Measurements from ENCODE around the gene PDE6G. TPM values are rescaled to one million over a fixed set of nuclear protein-coding genes. Genes with fewer than 3 reads are reported as not detected.

PDE6G gene
- total and polyA plus RNA-seq, 2 of the 13 experiments (the other 11 are each of a cell fraction or from before 2014, with no cell fraction given) = 1.4 to 6.7 TPM

DNA sequence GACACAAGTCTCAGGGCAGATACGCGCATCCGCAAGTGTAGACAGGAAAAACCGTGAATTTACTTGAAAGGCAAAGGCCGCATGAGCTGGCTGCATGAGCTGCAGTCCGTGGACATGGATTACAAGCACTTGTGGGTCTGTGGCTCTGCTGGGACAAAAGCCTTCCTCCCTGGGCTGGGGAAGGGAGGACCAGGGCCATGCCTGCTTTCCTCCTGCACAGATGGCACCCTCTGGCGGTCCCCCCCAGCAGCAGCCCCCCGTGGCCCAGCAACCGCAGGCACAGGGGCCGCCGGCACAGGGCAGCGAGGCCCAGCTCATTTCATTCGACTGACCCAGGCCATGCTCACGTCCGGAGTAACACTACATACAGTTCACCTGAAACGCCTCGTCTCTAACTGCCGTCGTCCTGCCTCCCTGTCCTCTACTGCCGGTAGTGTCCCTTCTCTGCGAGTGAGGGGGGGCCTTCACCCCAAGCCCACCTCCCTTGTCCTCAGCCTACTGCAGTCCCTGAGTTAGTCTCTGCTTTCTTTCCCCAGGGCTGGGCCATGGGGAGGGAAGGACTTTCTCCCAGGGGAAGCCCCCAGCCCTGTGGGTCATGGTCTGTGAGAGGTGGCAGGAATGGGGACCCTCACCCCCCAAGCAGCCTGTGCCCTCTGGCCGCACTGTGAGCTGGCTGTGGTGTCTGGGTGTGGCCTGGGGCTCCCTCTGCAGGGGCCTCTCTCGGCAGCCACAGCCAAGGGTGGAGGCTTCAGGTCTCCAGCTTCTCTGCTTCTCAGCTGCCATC is 45.1 kb upstream of the PDE6G start:
- Histone ChIP-seq H3K4me3 (replicated peaks in 1 of 3; ENCODE audit: insufficient read depth in 1 of 3, low read depth in 2 of 3, low read length in 3 of 3) (peak overlapping the region; percentile 92 to 93 (median 92)), H4K20me1 (ENCODE audit: insufficient read depth, low read length) (peaks cover 15% of the 10 kb centered on the region), H3K4me1 (ENCODE audit: insufficient read depth, low read length) (peaks cover 33% of the 10 kb centered on the region), H2AFZ (ENCODE audit: low read length) (no peak overlapping the region), H3K9ac (ENCODE audit: insufficient read depth, low read depth, low read length) (peak overlapping the region; percentile 99), H3K79me2 (ENCODE audit: insufficient read depth, low read length) (peaks cover 58% of the 10 kb centered on the region), H3K4me2 (ENCODE audit: low read depth, low read length) (peak overlapping the region; percentile 91), H3K36me3 (replicated peaks in 1 of 2; ENCODE audit: control insufficient read depth in 1 of 2, insufficient read depth in 2 of 2, low read length in 2 of 2) (peaks cover 30 to 50% of the 10 kb centered on the region in 2 experiments), H3K27ac (ENCODE audit: extremely low read length, insufficient read depth, low read length) (peak overlapping the region; percentile 93), H3K9me3 (ENCODE audit: low read length) (no peaks in the 10 kb centered on the region), H3K27me3 (ENCODE audit: control insufficient read depth in 1 of 2, insufficient read depth in 2 of 2, low read length in 2 of 2) (no peaks in the 10 kb centered on the region; a peak in 1 of 5 replicates)
- no TSS peak for BruUV-seq (replicated peaks)
- DNase-seq (ENCODE audit: low spot score) = no peak
- intact Hi-C loops (cut with micrococcal nuclease; ENCODE audit: unreplicated experiment) = loop anchor here (5.0 kb wide), 1 partner anchor 34 kb away; the partner anchor contains the start of genes CCDC137 and OXLD1
- ChIA-PET POLR2A (interaction anchor here (0.7 to 4.9 kb wide), 13 partner anchors 12 to 405 kb away, joined by 3 to 143 read pairs (median 13); partner anchors contain the start of genes ARL16, CCDC137, HGS and MCRIP1), CTCF (ENCODE audit: low intra/inter-chr PET ratio, low total read pairs) (no interaction called here)
- WGBS (ENCODE audit: low lambda C conversion rate) = 71% methylated on average over 23 of the region's 23 CpGs
- in situ Hi-C loops (cut with HindIII; ENCODE audit: extremely low pct_ligation_motif_present, low pct_unique_long_range_greater_than_20kb) = no loop called here
- ATAC-seq = peak; percentile 51
- peak; percentile 15 for FAIRE-seq
- TF ChIP-seq, protein P1, sequence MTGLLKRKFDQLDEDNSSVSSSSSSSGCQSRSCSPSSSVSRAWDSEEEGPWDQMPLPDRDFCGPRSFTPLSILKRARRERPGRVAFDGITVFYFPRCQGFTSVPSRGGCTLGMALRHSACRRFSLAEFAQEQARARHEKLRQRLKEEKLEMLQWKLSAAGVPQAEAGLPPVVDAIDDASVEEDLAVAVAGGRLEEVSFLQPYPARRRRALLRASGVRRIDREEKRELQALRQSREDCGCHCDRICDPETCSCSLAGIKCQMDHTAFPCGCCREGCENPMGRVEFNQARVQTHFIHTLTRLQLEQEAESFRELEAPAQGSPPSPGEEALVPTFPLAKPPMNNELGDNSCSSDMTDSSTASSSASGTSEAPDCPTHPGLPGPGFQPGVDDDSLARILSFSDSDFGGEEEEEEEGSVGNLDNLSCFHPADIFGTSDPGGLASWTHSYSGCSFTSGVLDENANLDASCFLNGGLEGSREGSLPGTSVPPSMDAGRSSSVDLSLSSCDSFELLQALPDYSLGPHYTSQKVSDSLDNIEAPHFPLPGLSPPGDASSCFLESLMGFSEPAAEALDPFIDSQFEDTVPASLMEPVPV (CRISPR knock-in tag; IDR thresholded peaks at IDR 0.05) = peak; percentile 47; the same call in 1 of the 2 replicates
- TF ChIP-seq RBFOX2 (IDR thresholded peaks at IDR 0.05; ENCODE audit: low read depth, low read length) (peak; percentile 87), POLR2G (IDR thresholded peaks at IDR 0.05; ENCODE audit: low read depth, low read length) (0 out of 2 replicates have a peak, but pooled peaks have one; percentile 36), ZNF354B (CRISPR knock-in tag; IDR thresholded peaks at IDR 0.05) (peak; percentile 60; the same call in 1 of the 2 replicates), ZIK1 (CRISPR knock-in tag; IDR thresholded peaks at IDR 0.05; ENCODE audit: borderline replicate concordance, low read depth) (0 out of 2 replicates have a peak, but pooled peaks have one; percentile 46), ZNF430 (CRISPR knock-in tag; IDR thresholded peaks at IDR 0.05) (0 out of 2 replicates have a peak, but pooled peaks have one; percentile 24), RFXANK (CRISPR knock-in tag; IDR thresholded peaks at IDR 0.05) (no peak), NFIB (CRISPR knock-in tag; IDR thresholded peaks at IDR 0.05; ENCODE audit: borderline replicate concordance) (0 out of 2 replicates have a peak, but pooled peaks have one; percentile 68), ARNT2 (CRISPR knock-in tag; IDR thresholded peaks at IDR 0.05; ENCODE audit: low read depth) (no peak)
- TF ChIP-seq, protein P2, sequence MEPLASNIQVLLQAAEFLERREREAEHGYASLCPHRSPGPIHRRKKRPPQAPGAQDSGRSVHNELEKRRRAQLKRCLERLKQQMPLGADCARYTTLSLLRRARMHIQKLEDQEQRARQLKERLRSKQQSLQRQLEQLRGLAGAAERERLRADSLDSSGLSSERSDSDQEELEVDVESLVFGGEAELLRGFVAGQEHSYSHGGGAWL (CRISPR knock-in tag; IDR thresholded peaks at IDR 0.05) = 0 out of 2 replicates have a peak, but pooled peaks have one; percentile 8
- TF ChIP-seq, protein P3, sequence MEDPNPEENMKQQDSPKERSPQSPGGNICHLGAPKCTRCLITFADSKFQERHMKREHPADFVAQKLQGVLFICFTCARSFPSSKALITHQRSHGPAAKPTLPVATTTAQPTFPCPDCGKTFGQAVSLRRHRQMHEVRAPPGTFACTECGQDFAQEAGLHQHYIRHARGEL (CRISPR knock-in tag; IDR thresholded peaks at IDR 0.05) = 0 out of 2 replicates have a peak, but pooled peaks have one; percentile 40
- TF ChIP-seq, protein P4, sequence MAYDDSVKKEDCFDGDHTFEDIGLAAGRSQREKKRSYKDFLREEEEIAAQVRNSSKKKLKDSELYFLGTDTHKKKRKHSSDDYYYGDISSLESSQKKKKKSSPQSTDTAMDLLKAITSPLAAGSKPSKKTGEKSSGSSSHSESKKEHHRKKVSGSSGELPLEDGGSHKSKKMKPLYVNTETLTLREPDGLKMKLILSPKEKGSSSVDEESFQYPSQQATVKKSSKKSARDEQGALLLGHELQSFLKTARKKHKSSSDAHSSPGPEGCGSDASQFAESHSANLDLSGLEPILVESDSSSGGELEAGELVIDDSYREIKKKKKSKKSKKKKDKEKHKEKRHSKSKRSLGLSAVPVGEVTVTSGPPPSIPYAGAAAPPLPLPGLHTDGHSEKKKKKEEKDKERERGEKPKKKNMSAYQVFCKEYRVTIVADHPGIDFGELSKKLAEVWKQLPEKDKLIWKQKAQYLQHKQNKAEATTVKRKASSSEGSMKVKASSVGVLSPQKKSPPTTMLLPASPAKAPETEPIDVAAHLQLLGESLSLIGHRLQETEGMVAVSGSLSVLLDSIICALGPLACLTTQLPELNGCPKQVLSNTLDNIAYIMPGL (CRISPR knock-in tag; IDR thresholded peaks at IDR 0.05; ENCODE audit: borderline replicate concordance in 1 of 2, low read depth in 1 of 2) = peak; percentile 17 to 26; a peak in 1 of 4 replicates
- TF ChIP-seq, protein P5, sequence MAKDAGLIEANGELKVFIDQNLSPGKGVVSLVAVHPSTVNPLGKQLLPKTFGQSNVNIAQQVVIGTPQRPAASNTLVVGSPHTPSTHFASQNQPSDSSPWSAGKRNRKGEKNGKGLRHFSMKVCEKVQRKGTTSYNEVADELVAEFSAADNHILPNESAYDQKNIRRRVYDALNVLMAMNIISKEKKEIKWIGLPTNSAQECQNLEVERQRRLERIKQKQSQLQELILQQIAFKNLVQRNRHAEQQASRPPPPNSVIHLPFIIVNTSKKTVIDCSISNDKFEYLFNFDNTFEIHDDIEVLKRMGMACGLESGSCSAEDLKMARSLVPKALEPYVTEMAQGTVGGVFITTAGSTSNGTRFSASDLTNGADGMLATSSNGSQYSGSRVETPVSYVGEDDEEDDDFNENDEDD (CRISPR knock-in tag; IDR thresholded peaks at IDR 0.05; ENCODE audit: borderline replicate concordance) = no peak
